Left renal cortex interstitium (tissue), 4 donors: ENCODE results near the gene ZNF492. TPM values are rescaled to one million over a fixed set of nuclear protein-coding genes. Genes with fewer than 3 reads are reported as not detected.

Experiments
- polyA plus RNA-seq, 4 donors: library from polyadenylated mRNA; unstranded; fragments of 120-200 nt; gene quantifications; one replicate each; pipeline ENCODE4 v1.2.1, GENCODE V29; 2013; ENCODE audit not compliant: insufficient read length in 4 of 4

Gene ZNF492
- polyA plus RNA-seq, 4 donors: 2.1 to 3.3 (median 3.1) TPM

Other genes starting within 250 kb of the ZNF492 start
- 1 to 10 TPM; 1.8 to 6.9 (median 2.9) TPM for gene ZNF98, start 212.0 kb upstream of the ZNF492 start, polyA plus RNA-seq
- gene ZNF99, start 149.8 kb downstream of the ZNF492 start, polyA plus RNA-seq: 1 to 10 TPM in 2 of 4 donors, under 1 TPM in 2; 0.89 to 1.5 (median 1.0) TPM
- under 1 TPM in 3 of 4 donors, not detected in 1; 0.14 to 0.17 (median 0.16) TPM for gene ZNF723, start 198.0 kb downstream of the ZNF492 start, polyA plus RNA-seq